RWPE1 (cell line): ENCODE measurements around the gene ALKAL2.

Source experiments
- CTCF ChIA-PET: fragments of 350-600 bp; sonication (Branson Sonifier 250); formaldehyde crosslinking; extraction: SDS; loops from one replicate; lab custom pipeline; 2021; lab: Yijun Ruan, JAX
- POLR2A ChIA-PET: fragments of 400-600 bp; formaldehyde crosslinking; extraction: SDS; loops from one replicate; lab custom pipeline; 2020; ENCODE audit warnings: antibody characterized with exemption; ENCODE audit not compliant: low non-redundant PET; lab: Yijun Ruan, JAX
- DNase-seq: peaks from one replicate; pipeline ENCODE4 v3.0.0; 2012; ENCODE audit warnings: low spot score
- H3K27ac ChIP-seq: fragments of 450-650 bp; 2 replicates; pipeline ENCODE4 v1.5.1; 2017
- TF ChIP-seq, protein P1 (sequence below): fragments of 450-650 bp; conservative IDR thresholded peaks from 2 replicates; pipeline ENCODE4 v1.5.1; 2017; ENCODE audit warnings: low read depth, mild to moderate bottlenecking

The ALKAL2 gene

DNA sequence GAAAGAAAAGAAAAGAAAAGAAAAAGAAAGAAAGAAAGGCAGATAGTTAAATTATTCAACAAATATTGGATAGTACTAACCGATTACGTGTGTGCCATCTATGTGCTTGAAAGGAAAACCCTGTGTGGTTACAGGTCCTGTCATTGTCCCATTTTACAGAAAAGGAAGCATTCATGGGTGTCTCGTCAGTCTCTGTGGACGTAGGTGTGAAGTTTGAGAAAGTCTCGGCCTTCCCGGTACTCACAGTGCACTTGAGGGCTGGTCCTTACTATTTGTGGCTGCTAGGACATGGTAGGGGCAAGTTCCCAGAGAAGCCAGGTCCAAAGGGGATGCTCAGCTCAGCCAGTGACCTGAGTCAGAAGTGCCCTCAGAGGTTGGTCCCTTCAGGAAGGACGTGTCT lies 43.3 kb downstream of the ALKAL2 start:
- DNase-seq, result no peak
- CTCF ChIA-PET, result interaction anchor here (1.2 kb wide), 1 partner anchor 11 kb away, joined by 3 read pairs; no protein-coding TSS in a partner anchor
- H3K27ac ChIP-seq, result no peak overlapping the region
- POLR2A ChIA-PET, result no interaction called here
- TF ChIP-seq, protein P1, sequence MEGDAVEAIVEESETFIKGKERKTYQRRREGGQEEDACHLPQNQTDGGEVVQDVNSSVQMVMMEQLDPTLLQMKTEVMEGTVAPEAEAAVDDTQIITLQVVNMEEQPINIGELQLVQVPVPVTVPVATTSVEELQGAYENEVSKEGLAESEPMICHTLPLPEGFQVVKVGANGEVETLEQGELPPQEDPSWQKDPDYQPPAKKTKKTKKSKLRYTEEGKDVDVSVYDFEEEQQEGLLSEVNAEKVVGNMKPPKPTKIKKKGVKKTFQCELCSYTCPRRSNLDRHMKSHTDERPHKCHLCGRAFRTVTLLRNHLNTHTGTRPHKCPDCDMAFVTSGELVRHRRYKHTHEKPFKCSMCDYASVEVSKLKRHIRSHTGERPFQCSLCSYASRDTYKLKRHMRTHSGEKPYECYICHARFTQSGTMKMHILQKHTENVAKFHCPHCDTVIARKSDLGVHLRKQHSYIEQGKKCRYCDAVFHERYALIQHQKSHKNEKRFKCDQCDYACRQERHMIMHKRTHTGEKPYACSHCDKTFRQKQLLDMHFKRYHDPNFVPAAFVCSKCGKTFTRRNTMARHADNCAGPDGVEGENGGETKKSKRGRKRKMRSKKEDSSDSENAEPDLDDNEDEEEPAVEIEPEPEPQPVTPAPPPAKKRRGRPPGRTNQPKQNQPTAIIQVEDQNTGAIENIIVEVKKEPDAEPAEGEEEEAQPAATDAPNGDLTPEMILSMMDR, result no peak

DNA sequence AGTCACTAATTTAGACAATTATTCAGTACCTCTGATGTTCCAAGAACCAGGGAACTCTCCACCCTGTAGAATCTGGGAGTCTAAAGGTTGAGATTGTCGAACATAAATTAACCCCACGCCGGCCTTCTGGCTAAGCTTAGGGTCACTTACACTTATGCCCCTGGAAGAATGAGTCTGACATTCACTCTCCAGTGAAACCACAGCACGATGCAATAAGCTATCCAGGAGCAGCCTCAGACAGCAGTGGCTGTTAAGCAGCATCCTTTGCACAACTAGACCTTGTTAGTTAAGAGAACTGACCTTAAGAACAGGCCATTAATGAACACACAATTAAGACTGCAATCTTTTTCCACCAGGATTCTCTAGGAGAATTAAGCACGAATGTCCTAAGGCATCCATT lies 49.0 kb downstream of the ALKAL2 start:
- POLR2A ChIA-PET, result no interaction called here
- CTCF ChIA-PET, result interaction anchor here (0.7 to 0.8 kb wide), 2 partner anchors 8 to 23 kb away, joined by 3 read pairs; no protein-coding TSS in a partner anchor
- no peak for DNase-seq
- H3K27ac ChIP-seq, result no peak overlapping the region
- TF ChIP-seq, protein P1, result no peak

DNA sequence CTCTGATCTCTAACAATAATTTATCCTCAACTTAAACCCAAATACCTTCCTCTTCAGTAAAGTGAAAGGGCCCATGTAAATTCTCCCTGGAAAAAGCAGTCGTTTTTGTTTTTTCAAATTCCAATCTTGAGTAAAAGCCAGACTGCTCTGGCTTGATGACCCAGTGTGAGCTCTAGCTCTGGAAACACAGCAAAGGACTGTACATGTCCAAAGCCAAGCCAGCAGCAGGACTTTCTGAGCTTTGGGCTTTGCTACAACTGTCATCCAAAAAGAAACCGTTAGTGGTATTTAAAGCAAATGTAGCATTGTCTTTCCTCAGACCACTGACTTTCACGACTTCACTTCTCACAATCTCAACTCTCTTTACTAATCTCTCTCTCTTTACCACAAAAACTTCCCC lies 49.5 kb downstream of the ALKAL2 start:
- CTCF ChIA-PET, result interaction anchor here (0.5 to 0.8 kb wide), 2 partner anchors 7 to 8 kb away, joined by 3 read pairs; no protein-coding TSS in a partner anchor
- TF ChIP-seq, protein P1, result no peak
- DNase-seq, result no peak
- H3K27ac ChIP-seq, result no peak overlapping the region
- POLR2A ChIA-PET, result interaction anchor here (0.6 kb wide), 1 partner anchor 1281 kb away, joined by 7 read pairs; no protein-coding TSS in a partner anchor

DNA sequence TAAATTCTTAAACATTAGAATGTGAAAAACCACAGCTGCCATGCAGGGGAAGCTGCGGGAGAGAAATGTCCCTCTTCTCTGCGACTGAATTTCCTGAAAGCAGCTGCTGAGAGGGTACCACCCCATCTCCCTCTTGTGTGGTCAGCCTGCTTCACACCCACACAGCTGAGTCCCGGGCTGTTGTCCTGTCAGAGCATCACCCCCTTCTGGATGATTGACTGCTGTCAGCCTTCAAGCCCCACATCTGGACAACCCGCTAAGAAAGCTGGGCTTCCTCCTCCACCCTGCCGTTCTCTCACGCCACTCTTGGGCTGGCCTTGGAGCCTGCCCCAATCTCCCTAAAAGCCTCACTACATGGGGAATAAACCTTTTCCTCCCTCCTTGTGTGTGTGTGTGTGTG lies 50.0 kb downstream of the ALKAL2 start:
- CTCF ChIA-PET, result interaction anchor here (0.5 kb wide), 1 partner anchor 8 kb away, joined by 3 read pairs; no protein-coding TSS in a partner anchor
- POLR2A ChIA-PET, result interaction anchor here (0.6 kb wide), 1 partner anchor 1282 kb away, joined by 7 read pairs; no protein-coding TSS in a partner anchor
- DNase-seq, result no peak
- TF ChIP-seq, protein P1, result no peak
- H3K27ac ChIP-seq, result no peak overlapping the region

DNA sequence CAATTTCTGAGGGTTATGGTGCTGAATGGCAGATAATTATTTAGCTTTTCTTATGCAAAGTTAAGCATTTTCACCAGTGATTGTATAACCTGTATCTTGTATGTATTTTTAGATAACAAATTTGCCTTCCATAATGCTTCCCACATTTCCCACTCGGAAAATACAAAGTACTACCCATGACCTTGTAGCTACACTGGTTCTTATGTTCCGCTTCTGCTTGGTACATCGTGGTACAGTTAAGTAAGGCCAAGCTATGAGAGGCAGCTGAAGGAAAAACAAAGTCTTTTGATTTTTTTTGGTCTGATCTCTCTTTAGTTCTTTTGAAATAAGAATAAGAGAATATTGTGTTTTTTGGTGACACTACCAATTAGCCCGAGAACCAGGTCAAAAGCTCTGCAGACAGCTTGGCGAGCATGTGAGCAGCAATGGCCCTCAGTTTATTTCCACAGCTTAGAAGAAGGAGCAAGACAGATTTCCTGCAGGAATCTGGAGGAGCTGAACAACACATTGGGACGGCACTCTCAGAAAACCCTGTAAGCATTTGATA lies 50.8 kb downstream of the ALKAL2 start:
- DNase-seq, result no peak
- TF ChIP-seq, protein P1, result no peak
- H3K27ac ChIP-seq, result no peak overlapping the region
- POLR2A ChIA-PET, result no interaction called here
- CTCF ChIA-PET, result no interaction called here

DNA sequence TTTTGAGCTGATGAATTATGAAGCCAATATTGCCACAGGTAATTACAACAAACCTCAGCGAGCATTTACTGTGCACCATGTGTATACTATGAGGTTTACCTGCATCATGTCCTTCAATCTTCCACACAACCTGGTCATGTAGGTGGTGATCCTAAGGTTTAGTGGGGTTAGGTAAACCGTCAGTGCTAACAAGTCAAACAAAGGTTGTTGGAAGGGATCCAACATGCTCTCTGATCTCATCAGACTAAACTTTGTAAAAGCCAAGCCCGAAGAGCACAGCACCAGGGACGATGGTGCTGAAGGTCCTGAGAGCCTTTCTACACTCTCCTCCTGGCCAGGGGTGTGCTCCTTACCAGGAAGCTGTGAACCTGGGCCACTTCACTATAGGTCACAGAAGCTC lies 53.5 kb downstream of the ALKAL2 start:
- POLR2A ChIA-PET, result no interaction called here
- H3K27ac ChIP-seq, result no peak overlapping the region
- DNase-seq, result no peak
- CTCF ChIA-PET, result interaction anchor here (1.0 kb wide), 1 partner anchor 11 kb away, joined by 3 read pairs; no protein-coding TSS in a partner anchor
- TF ChIP-seq, protein P1, result no peak
